MM.1S (cell line): ENCODE results near the gene SORL1.

ENCODE experiments used
- CTCF ChIP-seq: fragments of 300-600 bp; sonication (generic); IDR thresholded peaks from 2 replicates; pipeline ENCODE4 v1.5.1; 2016; ENCODE audit warnings: antibody characterized with exemption, low read length, mixed read lengths
- EZH2 ChIP-seq: fragments of 300-600 bp; sonication (generic); optimal IDR thresholded peaks from 2 replicates; pipeline ENCODE3; 2017; ENCODE audit warnings: low read depth, mild to moderate bottlenecking, antibody characterized with exemption, low read length, mixed read lengths
- EZH2phosphoT487 ChIP-seq: fragments of 300-600 bp; sonication (generic); IDR thresholded peaks from 2 replicates; pipeline ENCODE4 v1.6.1; 2018; ENCODE audit warnings: antibody characterized with exemption, low read length

DNA sequence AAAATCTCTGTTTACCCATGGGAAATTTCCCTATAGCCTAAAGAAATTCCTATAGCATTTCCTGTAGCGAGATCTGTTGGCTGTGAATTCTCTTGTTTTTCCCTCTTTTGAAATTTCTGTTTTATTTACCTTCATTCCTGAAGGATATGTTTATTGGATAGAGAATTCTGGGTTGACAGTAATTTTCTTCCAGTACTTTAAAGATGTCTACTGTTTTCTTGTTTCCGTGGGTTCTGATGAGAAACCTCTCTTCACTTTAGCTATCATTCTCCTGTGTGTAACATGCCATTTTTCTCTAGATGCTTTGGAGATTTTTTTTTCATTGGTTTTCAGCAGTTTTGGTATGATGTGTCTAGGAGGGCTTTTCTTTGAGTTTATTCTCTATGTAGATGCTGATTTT, 78.1 kb downstream of the SORL1 start:
- TF ChIP-seq CTCF (no peak), EZH2phosphoT487 (no peak), EZH2 (no peak)
